Measurements from ENCODE around the gene TMEFF1. TPM values are rescaled to one million over a fixed set of nuclear protein-coding genes. Genes with fewer than 3 reads are reported as not detected.

Gene TMEFF1
- total RNA-seq, 2 experiments from 2014 or later, result 0.26 to 0.27 TPM

- Mint-ChIP-seq H3K36me3 (ENCODE audit: low read depth) (no peaks in the 10 kb centered on the region), H3K4me3 (no peak overlapping the region), H3K9me3 (peaks cover 1% of the 10 kb centered on the region), H3K27me3 (ENCODE audit: low read depth) (no peaks in the 10 kb centered on the region), H3K4me1 (ENCODE audit: low read depth) (no peaks in the 10 kb centered on the region), H3K27ac (no peak overlapping the region)
- DNase-seq, result no peak
- intact Hi-C loops (cut with micrococcal nuclease), result no loop called here
- CTCF ChIA-PET, result interaction anchor here (1.4 kb wide), 1 partner anchor 34 kb away, joined by 4 read pairs; no protein-coding TSS in a partner anchor
Measured at GRCh38 chr9:100567856-100568255, 94.9 kb downstream of the TMEFF1 start.

GRCh38 chr9:100573655-100574260, 100.8 kb downstream of the TMEFF1 start:
- CTCF ChIA-PET, result interaction anchor here (0.7 to 1.6 kb wide), 3 partner anchors 28 to 82 kb away, joined by 3 to 4 read pairs (median 3); no protein-coding TSS in a partner anchor
- H3K4me3 Mint-ChIP-seq, result no peak overlapping the region
- no peak overlapping the region for H3K27ac Mint-ChIP-seq
- no peaks in the 10 kb centered on the region for H3K4me1 Mint-ChIP-seq (ENCODE audit: low read depth)
- no peaks in the 10 kb centered on the region for H3K27me3 Mint-ChIP-seq (ENCODE audit: low read depth)
- DNase-seq, result no peak
- intact Hi-C loops (cut with micrococcal nuclease), result no loop called here
- peaks cover 1% of the 10 kb centered on the region for H3K9me3 Mint-ChIP-seq
- no peaks in the 10 kb centered on the region for H3K36me3 Mint-ChIP-seq (ENCODE audit: low read depth)

DNA sequence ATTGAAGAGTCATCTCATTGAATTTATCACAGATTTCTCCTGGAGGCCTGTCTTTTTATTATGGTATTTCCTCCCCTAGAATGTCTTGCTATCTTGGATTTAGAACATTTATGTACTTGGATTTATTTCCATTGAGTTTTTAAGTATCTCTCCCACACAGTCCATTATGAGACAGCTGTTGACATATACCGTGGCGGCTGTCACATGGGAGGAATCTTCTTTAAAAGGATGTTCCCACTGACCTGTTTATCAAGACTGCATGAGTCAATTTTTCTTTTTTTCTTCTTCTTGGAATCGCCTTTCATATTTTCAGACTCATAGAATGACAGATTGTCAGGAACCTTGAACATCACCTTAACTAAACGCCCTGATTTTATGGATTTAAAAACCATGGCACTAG, 102.1 kb downstream of the TMEFF1 start:
- Mint-ChIP-seq H3K27me3 (ENCODE audit: low read depth) (no peaks in the 10 kb centered on the region), H3K4me1 (ENCODE audit: low read depth) (no peaks in the 10 kb centered on the region), H3K27ac (no peak overlapping the region), H3K9me3 (no peaks in the 10 kb centered on the region), H3K4me3 (no peak overlapping the region), H3K36me3 (ENCODE audit: low read depth) (no peaks in the 10 kb centered on the region)
- CTCF ChIA-PET, result interaction anchor here (0.7 kb wide), 1 partner anchor 20 kb away, joined by 3 read pairs; no protein-coding TSS in a partner anchor
- intact Hi-C loops (cut with micrococcal nuclease), result no loop called here
- DNase-seq, result no peak

DNA sequence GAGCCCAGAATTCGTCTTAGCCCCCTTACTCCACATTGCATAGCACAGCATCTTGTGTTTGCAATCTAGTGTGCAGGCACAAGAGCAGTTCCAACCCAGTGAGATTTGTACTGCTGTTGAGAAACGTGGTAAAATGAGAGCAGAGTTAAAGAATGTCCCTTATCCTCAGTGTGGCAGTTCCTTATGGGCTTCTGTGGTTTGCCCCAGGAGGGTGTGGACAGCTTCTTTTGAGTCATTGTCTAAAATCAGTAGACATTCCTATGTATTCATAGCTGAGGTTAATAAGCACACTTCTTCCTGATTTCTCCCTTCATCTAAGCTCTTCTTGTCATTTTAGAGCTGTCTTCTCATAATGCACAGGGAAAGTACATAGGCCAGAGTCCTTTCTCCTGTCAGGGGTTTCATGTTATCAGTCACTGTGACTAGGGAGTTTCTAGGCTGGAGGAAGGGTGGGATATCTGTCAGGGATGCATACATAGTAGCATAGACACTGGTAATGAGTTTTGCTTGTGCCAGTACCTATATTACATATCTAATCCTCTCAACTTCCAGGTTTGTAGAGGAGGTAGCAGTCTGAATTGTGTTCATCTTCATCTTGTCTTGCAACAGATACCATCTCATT, 102.9 kb downstream of the TMEFF1 start:
- CTCF ChIA-PET, result interaction anchor here (0.7 kb wide), 1 partner anchor 19 kb away, joined by 3 read pairs; no protein-coding TSS in a partner anchor
- Mint-ChIP-seq H3K36me3 (ENCODE audit: low read depth) (no peaks in the 10 kb centered on the region), H3K9me3 (no peaks in the 10 kb centered on the region), H3K4me3 (no peak overlapping the region), H3K27me3 (ENCODE audit: low read depth) (no peaks in the 10 kb centered on the region), H3K27ac (no peak overlapping the region), H3K4me1 (ENCODE audit: low read depth) (no peaks in the 10 kb centered on the region)
- intact Hi-C loops (cut with micrococcal nuclease), result no loop called here
- no peak for DNase-seq

- Mint-ChIP-seq H3K4me3 (no peak within 1 kb of the TSS), H3K27ac (no peak within 1 kb of the TSS)
- CTCF ChIA-PET, result interaction anchor here (1.4 kb wide), 1 partner anchor 18 kb away, joined by 3 read pairs; no protein-coding TSS in a partner anchor
Measured at GRCh38 chr9:100577776-100578448, 105.0 kb downstream of the TMEFF1 start, which contains the start of gene CAVIN4. Gene CAVIN4, plus strand, starts transcription at chr9:100578079. Its CDS starts 65 bp downstream, at chr9:100578144.

GRCh38 chr9:100578610-100579009, 105.7 kb downstream of the TMEFF1 start:
- Mint-ChIP-seq H3K27ac (no peak overlapping the region), H3K27me3 (ENCODE audit: low read depth) (no peaks in the 10 kb centered on the region), H3K4me1 (ENCODE audit: low read depth) (no peaks in the 10 kb centered on the region), H3K4me3 (no peak overlapping the region), H3K9me3 (no peaks in the 10 kb centered on the region), H3K36me3 (ENCODE audit: low read depth) (no peaks in the 10 kb centered on the region)
- intact Hi-C loops (cut with micrococcal nuclease), result no loop called here
- CTCF ChIA-PET, result interaction anchor here (0.6 kb wide), 1 partner anchor 23 kb away, joined by 3 read pairs; no protein-coding TSS in a partner anchor
- DNase-seq, result no peak

More at GRCh38 chr9:100577776-100578448, 105.0 kb downstream of the TMEFF1 start, which contains the start of gene CAVIN4:
- H3K36me3 Mint-ChIP-seq (ENCODE audit: low read depth), result no peaks in the 10 kb centered on the region
- no peaks in the 10 kb centered on the region for H3K9me3 Mint-ChIP-seq
- H3K4me1 Mint-ChIP-seq (ENCODE audit: low read depth), result no peaks in the 10 kb centered on the region
- no peaks in the 10 kb centered on the region for H3K27me3 Mint-ChIP-seq (ENCODE audit: low read depth)
- intact Hi-C loops (cut with micrococcal nuclease), result no loop called here
- DNase-seq, result no peak

DNA sequence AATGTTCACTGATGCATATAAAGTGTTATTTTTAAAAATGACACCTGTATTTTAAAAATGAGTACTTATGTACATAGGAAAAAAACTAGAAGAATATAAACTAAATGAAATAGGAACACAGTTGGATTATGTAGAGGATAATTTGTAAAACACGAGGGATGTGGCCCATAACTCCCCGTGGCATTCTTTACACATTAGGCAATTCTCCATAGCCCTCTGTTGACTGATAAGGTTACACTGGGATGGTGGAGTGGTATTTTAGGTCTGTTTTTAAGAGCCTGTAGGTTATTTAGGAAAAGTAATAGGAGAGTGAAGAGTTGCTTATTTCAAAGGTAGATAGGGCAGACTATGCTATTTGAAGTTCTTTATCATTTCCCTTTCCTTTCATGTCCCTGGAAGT, 106.7 kb downstream of the TMEFF1 start:
- Mint-ChIP-seq H3K36me3 (ENCODE audit: low read depth) (no peaks in the 10 kb centered on the region), H3K9me3 (no peaks in the 10 kb centered on the region), H3K4me1 (ENCODE audit: low read depth) (no peaks in the 10 kb centered on the region), H3K27me3 (ENCODE audit: low read depth) (no peaks in the 10 kb centered on the region), H3K4me3 (no peak overlapping the region), H3K27ac (no peak overlapping the region)
- CTCF ChIA-PET, result no interaction called here
- no peak for DNase-seq
- intact Hi-C loops (cut with micrococcal nuclease), result no loop called here

DNA sequence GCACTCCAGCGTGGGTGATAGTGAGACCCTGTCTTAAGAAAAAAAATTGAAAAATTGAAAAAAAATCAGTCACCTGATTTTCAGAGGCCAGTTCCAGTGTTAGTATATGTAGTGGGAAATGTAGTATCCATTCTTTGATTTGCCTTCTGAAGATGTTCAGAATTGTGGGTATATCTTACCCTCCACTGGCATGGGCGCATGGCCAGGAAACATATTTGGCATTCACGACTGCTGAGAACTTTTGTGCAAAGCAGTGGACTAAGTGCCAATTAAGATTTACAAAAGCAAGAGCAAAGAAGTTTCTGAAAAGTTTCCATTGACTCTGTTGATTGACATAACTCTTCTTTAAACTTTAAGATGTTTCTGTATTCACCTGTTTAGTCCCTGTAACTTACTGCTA, 107.3 kb downstream of the TMEFF1 start:
- Mint-ChIP-seq H3K27ac (no peak overlapping the region), H3K9me3 (no peaks in the 10 kb centered on the region), H3K4me3 (no peak overlapping the region), H3K4me1 (ENCODE audit: low read depth) (no peaks in the 10 kb centered on the region), H3K27me3 (ENCODE audit: low read depth) (no peaks in the 10 kb centered on the region), H3K36me3 (ENCODE audit: low read depth) (no peaks in the 10 kb centered on the region)
- no peak for DNase-seq
- intact Hi-C loops (cut with micrococcal nuclease), result no loop called here
- CTCF ChIA-PET, result interaction anchor here (0.6 kb wide), 1 partner anchor 16 kb away, joined by 3 read pairs; no protein-coding TSS in a partner anchor

GRCh38 chr9:100581081-100581480, 108.1 kb downstream of the TMEFF1 start:
- Mint-ChIP-seq H3K36me3 (ENCODE audit: low read depth) (no peaks in the 10 kb centered on the region), H3K9me3 (no peaks in the 10 kb centered on the region), H3K27me3 (ENCODE audit: low read depth) (no peaks in the 10 kb centered on the region), H3K4me1 (ENCODE audit: low read depth) (no peaks in the 10 kb centered on the region), H3K27ac (no peak overlapping the region), H3K4me3 (no peak overlapping the region)
- CTCF ChIA-PET, result no interaction called here
- intact Hi-C loops (cut with micrococcal nuclease), result no loop called here
- no peak for DNase-seq

- no peaks in the 10 kb centered on the region for H3K27me3 Mint-ChIP-seq (ENCODE audit: low read depth)
- no peak overlapping the region for H3K4me3 Mint-ChIP-seq
- intact Hi-C loops (cut with micrococcal nuclease), result no loop called here
- H3K36me3 Mint-ChIP-seq (ENCODE audit: low read depth), result no peaks in the 10 kb centered on the region
- H3K9me3 Mint-ChIP-seq, result no peaks in the 10 kb centered on the region
- DNase-seq, result no peak
- H3K27ac Mint-ChIP-seq, result no peak overlapping the region
- H3K4me1 Mint-ChIP-seq (ENCODE audit: low read depth), result no peaks in the 10 kb centered on the region
- CTCF ChIA-PET, result interaction anchor here (0.7 kb wide), 1 partner anchor 1146 kb away, joined by 3 read pairs; no protein-coding TSS in a partner anchor
Measured at GRCh38 chr9:100581661-100582060, 108.7 kb downstream of the TMEFF1 start.

- Mint-ChIP-seq H3K4me3 (no peak overlapping the region), H3K4me1 (ENCODE audit: low read depth) (no peaks in the 10 kb centered on the region), H3K27ac (no peak overlapping the region), H3K27me3 (ENCODE audit: low read depth) (no peaks in the 10 kb centered on the region), H3K36me3 (ENCODE audit: low read depth) (no peaks in the 10 kb centered on the region), H3K9me3 (no peaks in the 10 kb centered on the region)
- intact Hi-C loops (cut with micrococcal nuclease), result no loop called here
- no peak for DNase-seq
- CTCF ChIA-PET, result no interaction called here
Measured at GRCh38 chr9:100583014-100583802, 110.3 kb downstream of the TMEFF1 start.

DNA sequence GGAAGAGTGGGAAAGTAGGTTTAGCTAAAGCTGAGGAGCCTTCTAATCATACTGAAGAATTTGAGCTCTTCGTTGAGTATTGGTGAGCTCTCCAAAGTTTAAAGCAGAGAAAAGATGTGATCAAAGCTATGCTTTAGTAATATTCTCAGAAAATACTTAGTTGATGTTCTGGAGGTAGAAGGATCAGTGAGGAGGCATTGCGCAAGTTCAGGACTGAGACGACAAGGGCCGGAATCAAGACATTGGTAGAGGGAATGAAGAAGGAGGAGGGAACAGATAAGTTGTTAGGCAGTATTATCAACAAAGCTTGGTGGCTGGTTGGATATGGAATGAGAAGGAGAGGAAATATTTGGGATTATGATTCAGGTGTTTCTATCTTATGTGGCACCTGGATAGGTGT, 112.0 kb downstream of the TMEFF1 start:
- Mint-ChIP-seq H3K36me3 (ENCODE audit: low read depth) (no peaks in the 10 kb centered on the region), H3K27ac (no peak overlapping the region), H3K4me3 (no peak overlapping the region), H3K27me3 (ENCODE audit: low read depth) (no peaks in the 10 kb centered on the region), H3K4me1 (ENCODE audit: low read depth) (no peaks in the 10 kb centered on the region), H3K9me3 (no peaks in the 10 kb centered on the region)
- CTCF ChIA-PET, result no interaction called here
- DNase-seq, result no peak
- intact Hi-C loops (cut with micrococcal nuclease), result no loop called here

Measured in activated naive CD4-positive, alpha-beta T cell treated with anti-CD3 and anti-CD28 coated beads for 36 hours (primary cell).